Measurements from ENCODE around the gene CZIB.
"Not testable (repeated sequence)": the region's sequence is repeated elsewhere in the genome, so short reads cannot be mapped to it uniquely, and the experiment has no call there.

CZIB gene

DNA sequence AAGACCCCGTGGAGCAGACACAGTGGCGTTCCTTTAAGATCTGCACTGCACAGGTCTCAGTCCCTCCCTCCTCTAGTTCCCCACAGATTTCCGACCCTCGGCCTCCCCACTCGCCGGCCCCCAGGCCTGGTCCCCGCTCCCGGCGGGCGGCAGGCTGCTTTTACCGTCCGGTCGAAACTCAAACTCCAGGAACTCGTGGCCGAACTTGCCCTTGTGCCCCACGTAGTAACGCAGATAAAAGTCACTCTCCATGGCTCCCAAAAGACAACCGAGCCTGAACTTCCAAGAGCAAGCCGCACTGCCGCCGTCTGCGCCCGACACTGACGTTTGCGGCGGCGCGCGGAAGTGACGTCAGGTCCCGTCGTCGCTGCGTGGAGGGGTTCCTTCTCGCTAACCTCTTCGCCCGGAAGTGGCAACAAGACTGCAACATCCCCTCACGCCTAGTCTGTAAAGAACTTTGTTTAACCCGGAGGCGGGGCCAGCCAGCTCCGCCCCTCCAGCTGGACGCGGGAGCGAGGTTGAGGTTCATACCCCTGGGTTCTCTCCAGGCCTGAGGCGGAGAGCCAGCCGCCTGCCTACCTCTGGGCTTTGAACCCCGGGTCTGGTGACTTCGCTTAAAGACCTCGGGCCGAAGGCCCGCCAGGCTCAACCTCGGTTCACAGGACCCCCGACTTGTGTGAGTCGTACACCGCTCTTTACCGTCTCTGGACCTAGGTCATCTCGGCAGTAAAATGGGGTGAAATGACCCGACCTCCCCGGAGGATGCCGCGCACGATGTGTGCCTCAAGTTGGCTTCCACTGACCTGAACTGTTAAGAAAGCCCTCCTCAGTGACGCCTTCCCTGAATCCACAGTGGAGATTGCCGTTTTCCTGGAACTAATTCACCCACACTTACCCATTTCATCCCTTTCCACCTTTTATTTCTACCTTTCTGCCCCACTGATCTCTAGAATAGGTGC, 18.0 kb upstream of the CZIB start, which contains the start of gene MAGOH:
TSS of gene MAGOH (minus strand) at position 322 of the 959 bp plus-strand sequence. CDS start at position 252, 70 bp downstream.
- DNase-seq (ENCODE audit: low spot score) = peak; percentile 97

DNA sequence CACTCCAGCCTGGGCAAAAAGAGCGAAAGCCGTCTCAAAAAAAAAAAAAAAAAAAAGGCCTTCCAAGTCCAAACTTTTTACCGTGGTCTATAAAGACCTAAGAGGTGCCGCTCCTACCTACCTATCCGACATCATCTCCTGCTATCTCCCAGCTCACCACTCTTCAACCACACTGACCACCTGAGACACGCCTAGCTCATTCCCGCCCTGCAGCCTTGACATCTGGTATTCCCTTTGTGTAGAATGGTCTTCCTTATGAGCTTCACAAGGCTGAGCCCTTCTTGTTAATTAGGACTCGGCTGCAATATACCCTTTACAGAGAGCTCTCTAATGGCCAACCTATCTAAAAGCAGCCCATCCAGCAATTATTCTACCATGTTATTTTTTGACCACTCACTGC, 17.2 kb upstream of the CZIB start:
- DNase-seq (ENCODE audit: low spot score) = no peak

DNA sequence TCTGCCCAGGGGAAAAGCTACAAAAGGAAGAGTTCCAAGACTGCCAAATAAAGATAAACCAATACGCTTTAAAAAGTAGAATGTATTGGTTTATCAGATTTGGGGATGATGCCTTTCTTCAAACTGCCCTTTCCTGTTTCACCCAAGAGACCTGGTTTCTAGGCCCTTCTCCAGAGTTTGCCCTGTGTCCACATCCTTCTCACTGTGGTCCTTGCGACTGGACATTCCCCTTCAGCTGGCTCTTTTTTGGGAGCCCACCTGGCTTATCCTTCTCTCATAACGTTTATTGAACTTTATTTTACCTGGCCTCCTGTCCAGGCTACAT, 490 bp upstream of the CZIB start:
- no peak for DNase-seq (ENCODE audit: low spot score)

DNA sequence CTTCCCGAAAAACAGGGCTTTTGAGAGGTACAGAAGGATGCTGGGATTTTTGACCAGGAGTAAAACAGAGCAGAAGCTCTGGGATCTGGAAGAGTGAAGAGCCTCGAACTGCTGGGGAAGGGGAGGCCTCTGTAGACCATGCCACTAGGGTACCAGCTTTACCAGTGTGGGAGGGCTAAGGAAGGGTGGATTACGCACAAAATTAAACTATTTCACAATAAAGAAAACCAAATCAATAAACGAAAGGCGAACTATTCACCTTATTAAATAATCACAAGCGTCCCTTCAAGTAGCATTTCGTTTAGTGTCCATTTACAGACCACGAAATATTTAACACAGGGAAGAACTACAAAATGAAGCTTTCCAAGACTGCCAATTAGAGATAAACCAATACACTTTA, 723 bp downstream of the CZIB start:
- DNase-seq (ENCODE audit: low spot score) = no peak

DNA sequence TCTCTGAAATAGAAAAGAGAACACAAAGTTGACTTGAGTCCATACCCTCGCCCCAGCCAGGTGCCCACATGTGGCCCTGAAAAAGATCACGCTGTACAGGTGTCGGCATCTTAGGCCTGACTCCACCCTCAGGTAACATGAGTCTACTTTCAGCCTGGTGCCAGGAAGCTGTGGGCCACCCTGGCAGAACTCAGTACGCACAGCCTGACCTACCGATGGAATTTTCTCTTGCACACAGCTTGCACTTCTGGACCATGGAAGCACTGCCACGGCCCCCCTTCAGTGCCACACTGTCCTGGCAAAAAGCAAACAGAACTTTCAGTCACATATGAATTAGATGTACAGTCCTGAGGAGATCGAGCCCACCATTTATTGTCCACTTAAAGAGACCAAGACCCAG, 2.2 kb downstream of the CZIB start:
- no peak for DNase-seq (ENCODE audit: low spot score)

DNA sequence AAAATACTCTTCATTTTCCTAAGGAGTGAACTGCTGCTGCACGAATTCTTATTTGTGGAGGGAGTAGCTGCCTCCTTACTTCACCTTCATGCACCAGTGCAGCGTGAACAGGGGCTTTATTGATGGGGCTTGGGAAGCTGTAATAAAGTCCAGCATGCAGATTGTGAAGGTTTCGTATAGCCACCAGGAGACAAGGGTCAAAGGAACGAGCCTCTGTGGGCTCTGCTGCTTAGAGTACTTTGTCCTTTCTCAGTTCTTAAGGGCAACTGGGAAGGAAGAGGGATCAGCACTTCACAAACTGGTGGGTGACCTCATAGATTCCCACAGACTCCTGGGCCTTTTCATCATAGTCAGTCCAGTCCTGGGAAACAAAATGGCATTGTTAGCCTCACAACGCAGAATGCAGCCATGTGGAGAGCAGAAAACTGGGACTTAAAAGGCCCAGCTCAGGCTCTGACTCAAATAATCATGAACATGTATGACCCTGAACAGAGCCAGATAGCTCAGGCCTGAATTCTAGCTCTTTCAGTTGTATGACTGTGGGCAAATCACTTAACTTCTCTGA, 6.0 kb downstream of the CZIB start:
- no peak for DNase-seq (ENCODE audit: low spot score)

DNA sequence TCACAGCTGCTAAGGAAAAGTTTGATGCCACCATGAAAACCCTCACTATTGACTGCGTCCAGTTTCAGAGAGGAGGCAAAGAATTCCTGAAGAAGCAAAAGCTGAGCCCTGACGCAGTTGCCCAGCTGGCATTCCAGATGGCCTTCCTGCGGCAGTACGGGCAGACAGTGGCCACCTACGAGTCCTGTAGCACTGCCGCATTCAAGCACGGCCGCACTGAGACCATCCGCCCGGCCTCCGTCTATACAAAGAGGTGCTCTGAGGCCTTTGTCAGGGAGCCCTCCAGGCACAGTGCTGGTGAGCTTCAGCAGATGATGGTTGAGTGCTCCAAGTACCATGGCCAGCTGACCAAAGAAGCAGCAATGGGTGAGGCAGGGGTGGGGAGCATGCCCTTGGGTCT, 9.5 kb downstream of the CZIB start:
- peak; percentile 27 for DNase-seq (ENCODE audit: low spot score)

DNA sequence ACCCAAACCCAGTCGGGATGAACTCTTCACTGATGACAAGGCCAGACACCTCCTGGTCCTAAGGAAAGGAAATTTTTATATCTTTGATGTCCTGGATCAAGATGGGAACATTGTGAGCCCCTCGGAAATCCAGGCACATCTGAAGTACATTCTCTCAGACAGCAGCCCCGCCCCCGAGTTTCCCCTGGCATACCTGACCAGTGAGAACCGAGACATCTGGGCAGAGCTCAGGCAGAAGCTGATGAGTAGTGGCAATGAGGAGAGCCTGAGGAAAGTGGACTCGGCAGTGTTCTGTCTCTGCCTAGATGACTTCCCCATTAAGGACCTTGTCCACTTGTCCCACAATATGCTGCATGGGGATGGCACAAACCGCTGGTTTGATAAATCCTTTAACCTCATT, 10.1 kb downstream of the CZIB start:
- no peak for DNase-seq (ENCODE audit: low spot score)

DNA sequence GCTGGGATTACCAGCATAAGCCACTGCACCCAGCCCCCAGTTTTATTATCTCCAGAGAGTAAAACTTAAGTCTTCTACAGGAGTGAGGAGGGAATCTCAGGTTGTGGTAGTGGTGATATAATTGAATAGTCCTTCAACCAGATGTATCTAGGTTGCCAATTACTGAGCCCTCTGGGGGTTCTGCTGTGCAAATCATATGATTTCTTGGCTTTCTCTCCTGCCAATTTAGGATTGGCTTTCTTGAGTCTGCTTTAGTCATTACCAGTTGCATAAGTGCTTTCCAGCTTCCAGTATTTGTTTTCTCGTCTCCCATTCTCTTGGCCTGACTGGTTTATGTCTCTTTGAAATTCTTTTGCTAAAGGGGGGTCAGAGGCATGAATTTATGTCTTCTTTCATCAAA, 12.7 kb downstream of the CZIB start:
- no peak for DNase-seq (ENCODE audit: low spot score)

DNA sequence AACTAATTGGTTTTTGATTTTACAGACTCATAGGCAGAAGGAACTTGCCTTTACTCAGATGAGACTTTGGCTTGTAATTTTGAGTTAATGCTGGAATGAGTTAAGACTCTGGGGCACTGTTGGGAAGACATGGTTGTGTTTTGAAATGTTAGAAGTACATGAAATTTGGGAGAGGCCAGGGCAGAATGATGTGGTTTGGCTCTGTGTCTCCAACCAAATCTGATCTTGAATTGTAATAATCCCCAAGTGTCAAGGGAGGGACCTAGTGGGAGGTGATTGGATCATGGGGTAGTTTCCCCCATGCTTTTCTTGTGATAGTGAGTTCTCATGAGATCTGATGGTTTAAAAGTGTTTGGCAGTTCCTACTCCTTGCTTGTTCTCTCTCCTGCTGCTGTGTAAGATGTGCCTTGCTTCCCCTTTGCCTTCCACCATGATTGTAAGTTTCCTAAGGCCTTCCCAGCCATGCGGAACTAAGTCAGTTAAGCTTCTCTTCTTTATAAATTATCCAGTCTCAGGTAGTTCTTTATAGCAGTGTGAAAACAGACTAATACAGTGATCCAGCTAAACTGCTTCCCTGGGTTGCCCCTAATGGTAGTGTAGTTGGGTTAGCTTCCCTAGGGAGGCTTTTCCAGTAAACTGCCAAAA, 13.6 kb downstream of the CZIB start:
- no peak for DNase-seq (ENCODE audit: low spot score)

DNA sequence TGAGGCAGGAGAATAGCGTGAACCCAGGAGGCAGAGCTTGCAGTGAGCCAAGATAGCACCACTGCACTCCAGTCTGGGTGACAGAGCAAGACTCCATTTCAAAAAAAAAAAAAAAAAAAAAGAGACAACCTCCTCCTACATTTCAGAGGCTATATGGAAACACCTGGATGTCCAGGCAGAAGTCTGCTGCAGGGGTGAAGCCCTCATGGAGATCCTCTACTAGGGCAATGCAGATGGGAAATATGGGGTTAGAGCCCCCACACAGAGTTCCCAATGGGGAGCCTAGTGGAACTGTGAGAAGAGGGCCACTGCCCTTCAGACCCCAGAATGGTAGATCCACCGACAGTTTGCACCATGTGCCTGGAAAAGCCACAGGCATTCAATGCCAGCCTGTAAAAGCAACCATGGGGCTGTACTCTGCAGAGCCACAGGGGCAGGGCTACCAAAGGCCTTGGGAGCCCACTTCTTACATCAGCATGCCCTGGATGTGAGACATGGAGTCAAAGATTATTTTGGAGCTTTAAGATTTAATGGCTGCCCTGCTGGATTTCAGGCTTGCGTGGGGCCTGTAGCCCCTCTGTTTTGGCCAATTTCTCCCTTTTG, 14.2 kb downstream of the CZIB start:
- peak; percentile 19 for DNase-seq (ENCODE audit: low spot score)

DNA sequence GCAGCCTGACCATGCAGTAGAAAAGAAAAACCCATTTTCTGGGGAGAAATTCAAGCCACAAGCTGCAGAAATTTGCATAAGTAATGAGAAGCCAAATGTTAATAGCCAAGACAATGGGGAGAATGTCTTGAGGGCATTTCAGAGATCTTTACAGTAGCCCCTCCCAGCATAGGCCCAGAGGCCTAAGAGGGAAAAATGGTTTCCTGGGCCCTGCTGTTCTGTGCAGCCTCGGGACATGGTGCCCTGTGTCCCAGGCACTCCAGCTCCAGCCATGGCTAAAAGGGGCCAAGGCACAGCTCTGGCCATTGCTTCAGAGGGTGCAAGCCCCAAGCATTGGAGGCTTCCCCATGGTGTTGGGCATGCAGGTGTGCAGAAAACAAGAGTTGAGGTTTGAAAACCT, 14.9 kb downstream of the CZIB start:
- not testable (repeated sequence) for DNase-seq (ENCODE audit: low spot score)

DNA sequence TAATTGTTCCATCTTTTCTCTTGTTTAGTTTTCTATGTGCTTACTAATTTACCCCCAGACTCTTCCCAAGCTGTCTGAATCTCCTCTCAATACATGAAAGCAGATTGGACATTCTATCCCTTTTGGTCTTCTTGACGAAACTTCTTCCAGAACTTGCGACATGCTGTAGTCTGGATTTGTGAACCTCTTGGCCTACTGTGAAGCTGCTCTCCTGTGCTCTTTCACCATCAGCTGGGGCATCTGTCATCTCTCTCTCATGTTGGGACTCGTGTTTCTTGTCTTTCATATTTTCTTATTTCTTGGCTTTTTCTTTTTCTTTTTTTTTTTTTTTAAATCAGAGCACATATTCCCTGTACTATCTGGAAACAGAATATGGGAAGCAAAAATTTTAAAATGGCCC, 17.0 kb downstream of the CZIB start:
- DNase-seq (ENCODE audit: low spot score) = no peak

DNA sequence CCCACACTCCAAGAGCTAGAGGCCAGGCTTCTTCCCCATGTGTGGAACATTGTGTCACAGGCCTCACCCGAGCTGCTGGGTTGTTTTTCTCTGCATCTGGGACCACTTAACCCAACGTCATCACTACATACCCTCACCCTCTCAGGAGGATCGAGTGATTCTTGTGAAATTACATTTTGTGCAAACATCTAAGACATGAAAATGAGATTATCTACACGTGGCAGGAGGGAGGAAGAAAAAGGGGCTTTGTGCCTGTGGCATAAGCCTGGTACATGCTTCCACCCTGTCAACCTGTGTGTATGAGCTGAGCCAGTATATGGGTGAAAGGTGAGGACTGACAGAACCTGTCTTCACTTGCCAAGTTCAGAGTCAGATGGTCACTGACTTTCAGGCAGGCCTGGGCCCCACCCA, 22.2 kb downstream of the CZIB start:
- DNase-seq (ENCODE audit: low spot score) = no peak

DNA sequence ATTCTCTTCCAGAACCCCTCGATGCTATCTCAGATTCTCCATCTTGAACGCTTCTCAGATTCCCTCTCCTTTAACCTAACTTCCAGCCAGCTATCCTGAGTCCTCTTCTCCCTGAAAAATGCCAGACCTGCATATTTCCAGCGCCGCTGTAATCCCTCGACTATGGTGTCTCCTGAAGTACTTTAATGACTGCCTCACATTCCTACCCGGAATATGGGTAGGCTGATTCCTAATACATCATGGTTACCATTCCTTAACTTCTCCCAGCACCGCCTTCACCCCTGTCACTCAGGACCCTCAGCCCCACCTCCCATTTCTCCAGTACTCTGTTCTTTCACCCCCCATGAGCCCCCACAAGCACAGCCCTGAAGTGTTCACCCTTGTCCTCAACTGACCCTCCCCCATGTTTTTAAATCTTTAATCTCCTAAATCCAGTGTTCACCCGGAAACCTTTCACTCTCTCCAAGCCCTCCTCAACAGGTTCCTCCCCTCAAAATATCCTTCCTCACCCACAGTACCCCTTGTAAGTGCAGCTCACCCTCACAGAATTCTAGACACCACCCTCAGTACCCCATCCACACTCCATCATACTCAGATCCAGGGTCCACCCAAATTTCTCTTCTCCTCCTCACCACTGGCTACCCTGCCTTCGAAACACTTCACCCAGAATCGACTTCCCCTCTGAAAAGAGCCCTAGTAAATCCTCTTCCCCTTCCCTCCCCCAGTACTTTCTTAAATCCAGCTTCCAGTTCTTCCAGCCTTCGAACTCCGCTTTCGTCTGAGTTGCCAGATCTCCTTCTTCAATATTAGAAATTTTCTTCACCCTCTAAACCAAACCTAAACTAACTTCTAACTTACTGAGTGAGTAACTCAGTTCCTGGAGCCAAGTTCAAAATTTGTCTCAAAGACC, 22.9 kb downstream of the CZIB start:
- DNase-seq (ENCODE audit: low spot score) = no peak

DNA sequence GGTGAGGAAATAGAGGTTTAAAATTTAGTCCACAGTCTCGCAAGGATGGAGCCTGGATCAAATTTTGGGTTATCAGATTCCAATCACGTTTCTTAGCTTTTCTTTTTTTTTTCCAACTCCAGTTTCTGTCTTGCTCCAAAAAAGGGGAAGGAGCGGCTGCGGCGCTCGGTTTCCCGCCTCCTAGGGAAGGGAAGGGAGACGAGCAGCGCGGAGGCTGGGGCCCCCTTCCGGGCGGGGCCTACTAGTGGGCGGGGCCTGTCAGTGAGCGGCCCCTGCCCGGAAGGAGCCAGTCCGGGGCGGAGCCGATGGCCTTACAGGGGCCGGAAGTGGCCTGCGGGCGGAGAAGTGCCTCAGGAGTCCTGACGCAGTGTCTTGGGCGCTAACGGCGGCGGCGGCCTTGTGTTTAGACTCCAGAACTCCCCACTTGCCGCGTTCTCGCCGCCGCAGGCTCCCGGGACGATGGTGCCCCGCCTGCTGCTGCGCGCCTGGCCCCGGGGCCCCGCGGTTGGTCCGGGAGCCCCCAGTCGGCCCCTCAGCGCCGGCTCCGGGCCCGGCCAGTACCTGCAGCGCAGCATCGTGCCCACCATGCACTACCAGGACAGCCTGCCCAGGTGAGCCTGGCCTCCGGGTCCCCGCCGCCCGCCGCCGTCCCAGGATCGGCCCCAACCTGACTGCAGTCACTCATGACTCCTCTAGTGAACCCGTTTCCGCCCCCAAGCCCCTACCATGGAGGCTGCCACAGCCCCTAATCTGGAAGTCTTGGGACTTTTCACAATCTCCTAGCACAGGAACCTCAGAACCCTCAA, 23.7 kb downstream of the CZIB start, which contains the start of gene CPT2:
TSS of gene CPT2 (plus strand) at position 340 of the 806 bp plus-strand sequence. CDS start at position 460, 120 bp downstream.
- DNase-seq (ENCODE audit: low spot score) = peak; percentile 92

DNA sequence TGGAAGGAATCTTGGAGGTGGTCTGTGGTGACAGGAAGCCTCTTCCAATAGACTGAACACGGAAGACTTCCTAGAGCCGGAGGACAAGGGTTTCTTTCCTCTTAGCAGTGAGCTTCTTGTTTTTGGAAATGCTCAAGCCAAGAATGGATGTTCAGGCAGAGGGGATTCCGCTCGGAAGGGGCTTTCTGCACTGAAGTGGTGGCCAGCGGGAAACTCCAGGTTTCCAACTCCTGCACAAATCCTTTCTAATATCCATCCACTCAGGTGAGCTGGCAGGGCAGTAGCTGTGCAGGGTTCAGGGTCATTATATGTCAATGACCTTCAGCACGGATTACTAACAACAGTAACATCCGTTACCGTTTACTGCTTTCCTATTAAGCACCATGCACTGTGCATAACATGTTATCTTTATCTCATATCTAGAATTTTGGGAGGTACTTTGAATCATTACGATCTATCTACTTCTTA, 24.4 kb downstream of the CZIB start:
- no peak for DNase-seq (ENCODE audit: low spot score)

DNA sequence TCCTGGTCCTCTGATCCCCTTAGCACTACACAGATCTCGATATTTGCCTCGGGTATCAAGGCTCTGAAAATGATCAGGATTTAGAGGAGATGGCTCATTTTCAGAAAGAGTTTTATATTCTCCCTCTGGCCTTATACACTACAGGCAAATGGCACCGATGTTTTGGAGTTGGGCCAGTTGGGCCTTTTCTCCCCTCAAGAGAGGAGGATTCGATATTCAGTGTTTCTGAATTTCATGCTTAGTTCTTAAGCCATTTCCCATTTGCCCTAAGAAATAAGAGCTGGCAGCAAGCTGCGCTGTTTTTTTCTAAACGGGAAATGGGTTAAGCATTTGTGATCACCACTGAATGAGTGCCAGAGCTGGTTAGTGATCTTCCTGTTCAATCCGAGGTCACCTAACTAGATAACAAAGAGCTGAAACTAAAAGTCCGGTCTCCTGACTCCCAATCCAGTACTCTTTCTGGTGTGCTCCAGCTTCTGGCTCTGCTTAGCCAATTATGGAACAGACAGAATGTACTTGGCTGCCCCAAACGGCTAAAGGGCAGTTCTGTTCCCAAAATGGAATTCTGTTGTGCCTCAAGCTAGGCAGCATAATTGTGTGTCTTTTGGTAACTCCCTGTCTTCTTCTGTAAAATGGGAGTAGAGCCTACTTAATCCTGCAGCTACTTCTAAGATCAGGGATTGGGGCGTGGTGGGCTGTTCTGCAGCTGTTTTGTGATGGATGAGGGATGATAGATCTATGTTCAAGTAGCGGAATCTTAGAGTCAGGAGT, 25.0 kb downstream of the CZIB start:
- DNase-seq (ENCODE audit: low spot score) = no peak

DNA sequence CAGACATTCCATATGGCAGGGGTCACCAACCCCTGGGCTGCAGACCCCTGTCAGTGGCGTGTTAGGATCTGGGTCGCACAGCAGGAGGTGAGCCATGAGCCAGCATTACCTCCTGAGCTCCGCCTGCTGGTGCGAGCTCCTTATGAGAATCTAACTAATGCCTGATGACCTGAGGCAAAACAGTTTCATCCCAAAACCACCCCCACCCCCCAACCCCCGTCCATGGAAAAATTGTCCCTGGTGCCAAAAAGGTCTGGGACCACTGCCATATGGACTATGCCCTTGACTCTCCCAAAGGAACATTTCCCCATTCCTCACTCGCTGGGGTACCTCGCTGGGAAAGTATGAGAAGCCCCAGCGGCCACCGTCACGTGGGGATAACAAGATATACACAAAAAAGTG, 30.2 kb downstream of the CZIB start:
- no peak for DNase-seq (ENCODE audit: low spot score)

DNA sequence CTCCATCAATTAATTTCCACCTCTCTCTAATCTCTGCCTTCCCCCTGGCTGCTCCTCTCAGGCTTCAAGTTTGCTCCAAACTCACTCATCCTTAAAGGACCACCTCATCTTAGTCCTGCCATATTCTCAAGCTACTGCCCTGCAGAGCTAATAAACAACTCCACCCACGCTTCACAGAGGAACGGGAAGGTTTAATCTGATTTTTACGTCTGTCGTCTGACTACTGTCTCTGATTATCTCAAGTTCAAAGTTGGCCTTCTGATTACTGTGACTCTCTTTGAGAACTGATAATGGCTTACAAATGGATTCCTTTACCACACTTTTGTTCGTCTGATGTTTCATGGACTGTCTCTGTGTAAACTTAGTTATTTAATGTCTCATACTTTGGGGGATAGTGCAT, 31.4 kb downstream of the CZIB start:
- no peak for DNase-seq (ENCODE audit: low spot score)
